IMR-90 (cell line): ENCODE data around the gene ARHGEF26. TPM values are rescaled to one million over a fixed set of nuclear protein-coding genes. Genes with fewer than 3 reads are reported as not detected.

Source experiments
- ATAC-seq: fragments of 200-7000 bp; cut with Tn5 transposase; 2 replicates; pipeline ENCODE4 v1.9.1; 2020; ENCODE audit warnings: low read depth, mild to moderate bottlenecking, moderate library complexity
- BruUV-seq: library from RNA; stranded (reverse); fragments of 400-500 nt; replicated peaks from 2 replicates; lab custom pipeline; 2021; lab: Mats Ljungman, UMichigan
- CTCF ChIA-PET: fragments of 300-600 bp; formaldehyde crosslinking; extraction: SDS; loops from one replicate; lab custom pipeline; 2021; ENCODE audit warnings: antibody characterized with exemption; lab: Yijun Ruan, JAX
- POLR2A ChIA-PET: fragments of 300-600 bp; sonication (Branson Sonifier 250); formaldehyde crosslinking; loops from one replicate; lab custom pipeline; 2022; ENCODE audit warnings: antibody characterized with exemption; ENCODE audit not compliant: unreplicated experiment; lab: Charles Lee
- DNase-seq: peaks from one replicate; pipeline ENCODE4 v3.0.0; 2013
- H2AFZ ChIP-seq: replicated peaks from 2 replicates; pipeline ENCODE3; 2013; ENCODE audit warnings: low read length, mild to moderate bottlenecking; ENCODE audit not compliant: poor library complexity
- H2AK5ac ChIP-seq: 2 replicates; pipeline ENCODE4 v1.6.1; 2013; ENCODE audit warnings: low read depth, low read length, inconsistent platforms
- H2AK9ac ChIP-seq: replicated peaks from 2 replicates; pipeline ENCODE3; 2013; ENCODE audit warnings: mild to moderate bottlenecking, low read depth, low read length, moderate library complexity; ENCODE audit not compliant: poor library complexity
- H2BK120ac ChIP-seq: 2 replicates; pipeline ENCODE4 v1.6.1; 2013; ENCODE audit warnings: low read depth, low read length, inconsistent platforms
- H2BK15ac ChIP-seq: 3 replicates; pipeline ENCODE4 v1.6.1; 2013; ENCODE audit warnings: low read depth, low read length, inconsistent platforms
- H2BK20ac ChIP-seq: 2 replicates; pipeline ENCODE4 v1.6.1; 2013; ENCODE audit warnings: low read depth, mild to moderate bottlenecking, inconsistent platforms, low read length, moderate library complexity
- H2BK5ac ChIP-seq: 2 replicates; pipeline ENCODE4 v1.6.1; 2013; ENCODE audit warnings: mild to moderate bottlenecking, low read depth, low read length, inconsistent platforms; ENCODE audit not compliant: poor library complexity, severe bottlenecking
- H3K14ac ChIP-seq: replicated peaks from 2 replicates; pipeline ENCODE4 v1.6.1; 2013; ENCODE audit warnings: low read depth, low read length, inconsistent platforms
- H3K18ac ChIP-seq: 2 replicates; pipeline ENCODE4 v1.6.1; 2013; ENCODE audit warnings: low read depth, low read length, control low read depth
- H3K23ac ChIP-seq: 2 replicates; pipeline ENCODE4 v1.6.1; 2013; ENCODE audit warnings: low read depth, low read length, inconsistent platforms
- H3K27ac ChIP-seq: 2 replicates; pipeline ENCODE4 v1.5.1; 2013; ENCODE audit warnings: mild to moderate bottlenecking, control low read depth, low read length; ENCODE audit not compliant: insufficient read depth
- H3K27me3 ChIP-seq: 2 replicates; pipeline ENCODE4 v1.6.1; 2013; ENCODE audit warnings: low read length; ENCODE audit not compliant: control insufficient read depth, insufficient read depth
- H3K36me3 ChIP-seq: 2 replicates; pipeline ENCODE4 v1.6.1; 2013; ENCODE audit warnings: low read length, mixed read lengths; ENCODE audit not compliant: control insufficient read depth, insufficient read depth
- H3K4ac ChIP-seq: 2 replicates; pipeline ENCODE4 v1.6.1; 2013; ENCODE audit warnings: low read depth, low read length, inconsistent platforms
- H3K4me1 ChIP-seq: 2 replicates; pipeline ENCODE4 v1.6.1; 2013; ENCODE audit warnings: low read length, mixed read lengths; ENCODE audit not compliant: control insufficient read depth, insufficient read depth
- H3K4me2 ChIP-seq: 2 replicates; pipeline ENCODE4 v1.6.1; 2013; ENCODE audit warnings: low read depth, mild to moderate bottlenecking, control low read depth, low read length, moderate library complexity
- H3K4me3 ChIP-seq: 2 replicates; pipeline ENCODE4 v1.5.1; 2013; ENCODE audit warnings: low read depth, mild to moderate bottlenecking, control low read depth, low read length, moderate library complexity; ENCODE audit not compliant: insufficient read depth
- H3K56ac ChIP-seq: 2 replicates; pipeline ENCODE4 v1.6.1; 2013; ENCODE audit warnings: low read length, inconsistent platforms; ENCODE audit not compliant: insufficient read depth; ENCODE audit errors: extremely low read depth
- H3K79me1 ChIP-seq, 2 experiments: 2 replicates each; pipeline ENCODE4 v1.6.1; 2013; ENCODE audit warnings: low read length in 2 of 2, inconsistent platforms in 1 of 2, low read depth in 1 of 2
- H3K9ac ChIP-seq: 2 replicates; pipeline ENCODE4 v1.6.1; 2013; ENCODE audit warnings: low read depth, low read length, control low read depth
- H3K9me1 ChIP-seq: 2 replicates; pipeline ENCODE4 v1.6.1; 2013; ENCODE audit warnings: low read length, inconsistent platforms; ENCODE audit not compliant: insufficient read depth
- H3K9me3 ChIP-seq: 2 replicates; pipeline ENCODE4 v1.6.1; 2013; ENCODE audit warnings: low read length; ENCODE audit not compliant: control insufficient read depth, insufficient read depth
- H4K20me1 ChIP-seq: 2 replicates; pipeline ENCODE4 v1.6.1; 2013; ENCODE audit warnings: low read length, inconsistent platforms; ENCODE audit not compliant: insufficient read depth
- H4K5ac ChIP-seq: 2 replicates; pipeline ENCODE4 v1.6.1; 2013; ENCODE audit warnings: mild to moderate bottlenecking, low read depth, low read length, control low read depth
- H4K8ac ChIP-seq, 2 experiments: 2 replicates each; pipeline ENCODE4 v1.6.1; 2013; ENCODE audit warnings: low read depth in 2 of 2, low read length in 2 of 2, control low read depth in 1 of 2, inconsistent platforms in 1 of 2
- H4K91ac ChIP-seq: 2 replicates; pipeline ENCODE4 v1.6.1; 2013; ENCODE audit warnings: low read depth, low read length, inconsistent platforms; ENCODE audit not compliant: insufficient read depth
- CEBPB ChIP-seq: IDR thresholded peaks from 2 replicates; pipeline ENCODE4 v1.6.1; 2012; ENCODE audit warnings: low read depth, low read length, improper control_type of control experiment
- ELK1 ChIP-seq: fragments of 150-350 bp; IDR thresholded peaks from 2 replicates; pipeline ENCODE4 v1.6.1; 2016; ENCODE audit warnings: low read depth, mild to moderate bottlenecking, low read length, moderate library complexity, borderline replicate concordance
- WGBS, 2 experiments: methylation state at CpG; one replicate each; pipeline versions ENCODE4 v1.1.5 to v1.1.7; 2013; ENCODE audit warnings: missing lambda C conversion rate in 2 of 2; ENCODE audit not compliant: insufficient read length in 1 of 2; ENCODE audit errors: extremely low coverage in 2 of 2; 5-methylcytosine and 5-hydroxymethylcytosine counted together
- dilution Hi-C: fragments of 300-500 bp; cut with HindIII; formaldehyde crosslinking; loops from one replicate; pipeline ENCODE4 v1.14.3; 2018; ENCODE audit warnings: low sequenced_read_pairs; ENCODE audit not compliant: unreplicated experiment
- in situ Hi-C: fragments of 300-500 bp; cut with MboI; formaldehyde crosslinking; loops from 3 replicates; pipeline ENCODE4 v1.14.3; 2019; ENCODE audit warnings: low sequenced_read_pairs, inconsistent platforms, mixed read lengths
- intact Hi-C: fragments of 100-400 bp; cut with micrococcal nuclease; formaldehyde crosslinking; loops from 2 replicates; pipeline ENCODE4 v1.10.0; 2022
- polyA plus RNA-seq, 3 experiments: library from polyadenylated mRNA; depleted of rRNA; stranded (reverse); fragments of >200 nt; gene quantifications; 2 replicates each; pipeline ENCODE4 v1.2.3, GENCODE V29; 2012; ENCODE audit warnings: low replicate concordance in 1 of 3
- total RNA-seq: library from RNA; depleted of rRNA; stranded (reverse); fragments of >200 nt; gene quantifications from 2 replicates; pipeline ENCODE4 v1.2.3, GENCODE V29; 2012

The ARHGEF26 gene
- total and polyA plus RNA-seq, 2 of the 4 experiments (the other 2 are of a cell fraction), result 2.0 to 2.3 TPM

- no peak overlapping the region for H2BK15ac ChIP-seq
- no peak overlapping the region for H3K9ac ChIP-seq
- H3K23ac ChIP-seq, result no peak overlapping the region
- in situ Hi-C loops (no loop called here), dilution Hi-C loops (no loop called here), intact Hi-C loops (no loop called here)
- no peak overlapping the region for H3K4ac ChIP-seq
- no peak overlapping the region for H4K5ac ChIP-seq
- no CpG with 5 or more reads among the region's 3 CpGs for WGBS, 2 experiments
- BruUV-seq, result no TSS peak
- POLR2A ChIA-PET, result no interaction called here
- no peaks in the 10 kb centered on the region for H3K79me1 ChIP-seq
- no peaks in the 10 kb centered on the region for H3K4me1 ChIP-seq
- no peak overlapping the region for H3K14ac ChIP-seq
- no peak overlapping the region for H2AK5ac ChIP-seq
- no peaks in the 10 kb centered on the region for H3K36me3 ChIP-seq
- H3K9me3 ChIP-seq, result no peaks in the 10 kb centered on the region
- no peak for DNase-seq
- no peaks in the 10 kb centered on the region for H3K27me3 ChIP-seq
- H3K9me1 ChIP-seq, result no peaks in the 10 kb centered on the region; the same call in 1 of the 2 replicates
- TF ChIP-seq ELK1, result no peak
- peak; percentile 40; the same call in 1 of the 2 replicates for TF ChIP-seq CEBPB
- H2BK20ac ChIP-seq, result no peak overlapping the region
- H3K18ac ChIP-seq, result no peak overlapping the region
- CTCF ChIA-PET, result no interaction called here
- H3K4me3 ChIP-seq, result no peak overlapping the region
- no peak for ATAC-seq
- H3K4me2 ChIP-seq, result no peak overlapping the region
- no peak overlapping the region for H2BK5ac ChIP-seq
- H4K8ac ChIP-seq, result no peak overlapping the region
- no peak overlapping the region for H3K27ac ChIP-seq
- no peak overlapping the region for H2AK9ac ChIP-seq
- H3K56ac ChIP-seq, result no peak overlapping the region
- no peaks in the 10 kb centered on the region for H4K20me1 ChIP-seq
- no peak overlapping the region for H2AFZ ChIP-seq
- H2BK120ac ChIP-seq, result no peak overlapping the region
- no peak overlapping the region for H4K91ac ChIP-seq
Measured at GRCh38 chr3:154178172-154178571, 57.0 kb downstream of the ARHGEF26 start.
